DMS 273 (cell line): ENCODE measurements around the gene ARL17B.
A peak's percentile ranks its signal among the peaks of the same experiment; 100 is the strongest.
"Not testable (repeated sequence)": the region's sequence is repeated elsewhere in the genome, so short reads cannot be mapped to it uniquely, and the experiment has no call there.

ENCODE experiments used
- DNase-seq: peaks from one replicate; lab custom pipeline; 2025; ENCODE audit not compliant: unreplicated experiment; lab: John Stamatoyannopoulos, UW

The ARL17B gene

GRCh38 chr17:46252804-46253203 is 108.8 kb downstream of the ARL17B start:
- not testable (repeated sequence) for DNase-seq

GRCh38 chr17:46249153-46249552 is 112.4 kb downstream of the ARL17B start:
- DNase-seq: not testable (repeated sequence)

GRCh38 chr17:46244949-46245768 is 116.4 kb downstream of the ARL17B start:
- not testable (repeated sequence) for DNase-seq

- DNase-seq: not testable (repeated sequence)
These were observed 117.1 kb downstream of the ARL17B start for GRCh38 chr17:46244339-46244913.

- DNase-seq: not testable (repeated sequence)
These were observed 117.6 kb downstream of the ARL17B start for GRCh38 chr17:46243928-46244327.

- not testable (repeated sequence) for DNase-seq
These were observed 118.1 kb downstream of the ARL17B start for GRCh38 chr17:46243505-46243904.

GRCh38 chr17:46231359-46231758 is 130.2 kb downstream of the ARL17B start:
- not testable (repeated sequence) for DNase-seq

GRCh38 chr17:46225274-46225794 is 136.2 kb downstream of the ARL17B start:
- DNase-seq: peak; percentile 100

GRCh38 chr17:46224864-46225263 is 136.7 kb downstream of the ARL17B start:
- DNase-seq: not testable (repeated sequence)
